NCI-H1417 treated with DMSO at 0.1 percent for 48 hours (cell line): ENCODE measurements around the gene PTPRJ.
"Not testable (repeated sequence)": the region's sequence is repeated elsewhere in the genome, so short reads cannot be mapped to it uniquely, and the experiment has no call there.

Experiments
- DNase-seq: peaks from one replicate; lab custom pipeline; 2025; lab: John Stamatoyannopoulos, UW

Gene PTPRJ

DNA sequence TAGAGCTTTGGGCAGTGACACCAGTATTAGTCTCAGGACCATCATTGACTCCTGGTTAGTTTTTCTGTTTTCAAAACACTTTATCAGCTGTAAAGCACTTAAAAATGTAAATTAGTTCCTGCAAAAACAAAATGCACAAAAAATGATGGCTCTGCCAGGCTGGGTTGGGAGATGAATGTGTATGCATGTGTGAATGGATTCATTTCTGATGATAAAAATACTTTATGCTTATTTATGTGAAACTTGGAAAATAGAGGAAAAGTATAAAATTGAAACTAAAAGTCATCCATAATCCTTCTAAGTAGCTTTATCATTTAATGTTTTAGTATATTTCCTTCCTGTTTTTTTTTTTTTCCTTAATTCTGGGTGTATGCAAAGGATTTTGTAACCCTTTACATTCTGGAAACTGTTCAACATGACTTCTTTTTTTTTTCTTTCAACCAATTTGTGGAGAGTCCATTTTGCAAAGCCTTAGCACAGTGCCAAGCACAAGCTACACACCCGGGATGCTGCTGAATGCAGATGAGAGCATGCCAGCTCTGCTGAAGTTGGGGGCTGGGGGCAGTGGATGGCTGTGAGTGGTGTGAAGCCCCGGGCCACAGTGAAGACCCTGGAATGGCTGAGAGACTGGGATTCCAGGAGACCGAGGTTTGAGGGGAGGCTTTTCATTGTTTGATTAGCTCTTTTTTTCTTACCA lies 37.6 kb downstream of the PTPRJ start:
- DNase-seq: no peak

DNA sequence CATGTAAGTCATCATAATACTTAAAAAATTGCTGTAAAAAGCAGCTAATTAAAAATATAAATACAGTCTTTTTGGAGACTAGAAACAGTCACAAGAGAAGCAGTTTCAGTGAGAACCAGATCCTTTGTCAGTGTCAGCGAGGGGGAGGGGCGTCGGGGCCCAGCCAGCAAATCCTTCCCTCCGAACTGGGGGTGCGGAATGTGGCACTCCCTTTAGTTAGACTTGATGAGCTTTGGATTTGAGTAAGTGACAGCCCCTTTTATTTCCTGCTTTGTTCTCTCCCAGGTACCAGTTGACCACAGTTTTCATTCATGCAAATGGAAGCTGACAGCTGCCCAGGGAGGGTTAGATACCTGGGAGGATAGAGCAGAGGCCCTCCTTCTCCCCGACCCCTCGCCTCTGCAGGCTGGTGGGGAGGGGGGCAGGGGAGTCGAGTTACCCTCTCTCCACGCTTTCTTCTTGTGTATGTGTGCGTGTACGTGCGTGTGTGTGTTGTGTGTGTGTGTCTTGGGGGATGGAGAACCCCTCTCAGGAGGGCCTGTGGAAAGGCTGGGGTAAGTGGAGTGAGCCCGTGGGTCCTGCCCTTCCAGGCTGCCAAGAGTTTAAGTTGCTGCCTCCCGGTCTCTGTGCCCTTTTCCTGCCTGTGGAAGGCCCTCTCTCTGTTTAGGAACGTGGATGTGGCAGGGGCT lies 38.3 kb downstream of the PTPRJ start:
- DNase-seq: no peak

DNA sequence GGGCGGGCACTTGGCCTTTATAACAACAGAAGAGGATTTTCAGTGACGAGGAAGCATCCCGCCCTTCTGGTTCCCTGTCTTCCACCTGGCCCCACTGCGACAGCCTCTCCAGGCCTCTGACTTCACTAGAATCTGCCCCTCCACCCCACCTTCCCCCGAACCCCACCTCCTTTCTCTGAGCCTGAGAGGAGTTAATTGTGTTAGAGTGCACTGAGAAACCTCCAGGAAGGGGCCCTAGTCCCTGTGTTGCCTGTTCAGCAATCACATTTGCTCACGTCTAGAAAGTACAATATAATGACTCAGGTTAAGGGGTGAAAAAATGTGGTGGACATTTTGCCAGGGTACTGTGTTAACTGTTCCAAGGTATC lies 38.8 kb downstream of the PTPRJ start:
- DNase-seq: no peak

DNA sequence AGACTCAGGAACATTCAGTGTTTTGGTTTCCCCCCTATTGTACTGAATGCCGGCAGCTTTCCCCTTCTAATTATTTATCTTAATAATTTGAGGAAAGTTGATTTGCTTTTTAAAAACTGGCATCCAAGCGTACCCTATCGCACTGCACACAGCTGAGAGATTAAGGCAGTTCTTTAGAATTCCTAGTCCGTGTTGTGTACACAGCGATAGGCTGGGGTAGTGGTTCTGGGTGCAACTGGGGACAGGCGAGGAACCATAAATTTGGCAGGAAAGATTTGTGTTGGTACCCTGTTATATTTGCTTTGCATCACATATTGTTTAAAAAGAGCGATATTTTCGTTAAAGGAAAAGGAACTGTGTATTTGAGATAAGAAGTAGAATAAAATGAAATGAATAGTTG lies 39.2 kb downstream of the PTPRJ start:
- DNase-seq: no peak

DNA sequence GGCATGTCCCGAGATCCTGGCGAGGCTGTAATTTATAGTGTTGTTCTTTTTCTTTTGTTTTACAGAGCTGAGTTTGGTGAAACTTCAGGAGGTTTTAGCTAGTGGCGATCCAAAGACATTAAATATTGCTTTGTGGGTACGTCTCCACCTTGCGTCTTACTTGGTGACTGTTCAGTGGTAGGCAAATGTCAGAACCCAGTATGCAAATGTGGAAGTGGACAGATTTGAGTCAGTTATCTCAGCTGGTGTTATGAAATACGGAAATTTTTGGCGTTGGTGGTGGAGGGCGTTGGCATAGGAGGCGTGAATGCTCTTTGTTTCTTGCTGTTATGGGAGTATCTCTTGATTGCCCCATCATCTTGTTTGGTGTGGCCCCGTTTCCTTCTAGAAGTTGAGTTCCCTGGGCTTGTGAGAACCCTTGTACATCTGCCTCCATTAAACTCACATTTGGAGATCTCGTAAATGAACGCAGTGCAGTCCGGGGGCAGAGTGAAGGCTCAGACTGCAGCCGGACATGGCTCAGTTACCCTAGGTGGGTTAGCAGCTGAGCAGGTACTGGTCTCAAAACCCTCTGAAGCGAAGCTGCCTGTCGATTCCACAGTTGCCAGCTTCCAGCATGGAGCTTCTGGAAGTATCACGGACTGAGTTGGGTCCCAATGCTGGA lies 39.9 kb downstream of the PTPRJ start:
- DNase-seq: no peak

DNA sequence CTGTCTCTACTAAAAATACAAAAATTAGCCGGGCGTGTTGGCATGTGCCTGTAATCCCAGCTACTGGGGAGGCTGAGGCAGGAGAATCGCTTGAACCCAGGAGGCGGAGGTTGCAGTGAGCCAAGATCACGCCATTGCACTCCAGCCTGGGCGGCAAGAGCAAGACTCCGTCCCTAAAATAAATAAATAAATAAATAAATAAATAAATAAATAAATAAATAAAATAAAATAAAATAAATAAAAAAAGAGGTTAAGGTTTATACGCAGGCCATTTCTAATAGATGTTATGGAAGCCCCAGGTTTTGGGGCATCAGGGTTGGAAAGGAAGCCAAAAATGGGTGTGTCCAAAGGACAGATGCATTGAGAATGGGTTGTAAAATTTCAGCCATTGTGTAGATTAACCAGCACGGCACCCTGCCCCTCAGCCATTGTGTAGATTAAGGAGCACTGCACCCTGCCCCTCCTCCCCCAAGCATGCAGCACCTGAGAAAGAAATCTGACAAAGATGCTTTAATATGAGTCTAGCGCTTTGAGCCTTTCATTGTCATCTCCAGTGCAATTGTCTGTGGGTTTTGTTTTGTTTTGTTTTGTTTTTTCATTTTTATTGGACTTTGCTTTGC lies 41.0 kb downstream of the PTPRJ start:
- not testable (repeated sequence) for DNase-seq

DNA sequence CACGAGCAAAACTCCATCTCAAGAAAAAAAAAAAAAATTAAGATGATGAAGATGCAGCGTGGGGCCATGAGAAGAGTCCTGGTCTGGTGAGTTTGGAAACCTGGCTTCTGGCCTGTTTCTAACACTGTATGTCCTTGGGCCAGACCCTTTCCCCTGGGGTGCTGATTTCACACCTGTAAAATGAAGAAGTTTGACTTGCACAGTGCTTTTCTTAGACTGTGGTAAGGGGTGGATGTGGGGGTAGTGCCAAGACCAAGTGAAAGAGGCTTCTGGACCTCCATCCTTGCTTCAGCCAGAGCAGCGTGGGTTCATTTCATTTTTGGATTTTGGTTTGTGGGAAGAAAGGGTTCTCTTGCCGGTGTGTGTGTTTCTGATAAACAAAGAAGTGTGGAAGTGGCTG lies 42.1 kb downstream of the PTPRJ start:
- DNase-seq: no peak

DNA sequence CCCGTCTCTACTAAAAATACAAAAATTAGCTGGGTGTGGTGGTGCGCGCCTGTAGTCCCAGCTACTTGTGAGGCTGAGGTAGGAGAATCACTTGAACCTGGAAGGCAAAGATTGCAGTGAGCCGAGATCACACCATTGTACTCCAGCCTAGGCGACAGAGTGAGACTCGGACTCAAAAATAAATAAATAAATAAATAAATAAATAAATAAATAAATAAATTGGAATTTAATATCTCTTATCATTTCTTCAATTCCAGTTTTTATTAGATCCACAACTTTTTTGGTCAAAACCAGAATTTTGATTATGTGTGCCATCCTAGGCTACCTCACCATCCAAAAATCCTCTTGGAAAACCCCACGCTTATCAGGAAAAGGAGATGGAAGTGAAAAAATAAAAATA lies 43.2 kb downstream of the PTPRJ start:
- not testable (repeated sequence) for DNase-seq

DNA sequence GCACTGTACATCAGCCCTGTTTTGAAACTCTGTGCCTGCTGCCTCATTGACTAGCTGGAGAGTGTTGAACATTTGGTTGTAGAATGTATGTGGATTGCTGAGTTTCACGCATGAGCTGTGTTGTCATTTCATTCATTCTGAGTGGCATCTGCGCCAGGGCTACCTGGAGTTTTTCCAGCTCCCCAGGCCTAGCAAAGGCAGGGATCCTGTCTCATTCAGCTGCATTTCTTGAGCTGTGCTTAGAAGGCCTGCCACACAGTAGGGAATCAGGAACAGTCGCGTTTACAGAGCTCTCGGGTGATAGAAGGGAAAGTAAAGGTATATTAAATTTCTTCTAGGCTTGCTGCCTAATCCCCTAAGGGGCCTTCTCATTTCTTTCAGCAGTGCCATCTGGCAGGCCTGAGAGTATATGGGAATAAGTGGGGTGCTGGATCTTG lies 44.3 kb downstream of the PTPRJ start:
- DNase-seq: no peak

DNA sequence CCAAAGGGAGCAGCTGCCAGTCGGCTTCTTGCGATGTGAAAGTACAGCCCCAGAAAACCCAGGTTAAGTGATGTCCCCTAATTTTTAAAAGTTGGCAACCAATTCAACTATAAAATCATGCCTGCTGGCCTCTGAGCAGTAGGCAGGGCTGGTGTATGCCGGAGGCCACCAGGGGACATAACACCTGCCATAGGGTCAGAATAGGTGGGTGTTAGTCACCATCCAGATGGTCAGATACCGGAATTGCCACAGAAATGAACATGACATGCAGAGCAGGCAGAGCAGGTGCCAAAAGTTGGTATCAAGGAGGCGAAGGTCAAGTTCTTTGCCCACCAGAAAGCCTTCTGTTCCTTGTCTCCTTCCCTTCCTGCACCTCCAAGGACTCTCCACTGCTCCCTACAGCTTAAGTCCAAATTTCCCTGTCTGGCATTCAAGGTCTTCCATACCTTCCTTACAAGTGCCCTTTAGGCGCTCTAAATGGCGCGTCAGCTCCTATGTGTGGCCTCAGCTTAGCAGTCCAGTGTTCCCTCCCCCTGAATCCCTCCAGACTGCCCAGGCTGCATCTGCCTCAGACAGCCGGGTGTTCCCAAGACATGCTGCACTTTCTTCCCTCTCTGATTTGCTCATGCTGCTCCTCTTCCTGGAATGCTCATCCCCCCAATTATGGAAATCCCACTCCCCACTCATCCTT lies 45.1 kb downstream of the PTPRJ start:
- DNase-seq: no peak

DNA sequence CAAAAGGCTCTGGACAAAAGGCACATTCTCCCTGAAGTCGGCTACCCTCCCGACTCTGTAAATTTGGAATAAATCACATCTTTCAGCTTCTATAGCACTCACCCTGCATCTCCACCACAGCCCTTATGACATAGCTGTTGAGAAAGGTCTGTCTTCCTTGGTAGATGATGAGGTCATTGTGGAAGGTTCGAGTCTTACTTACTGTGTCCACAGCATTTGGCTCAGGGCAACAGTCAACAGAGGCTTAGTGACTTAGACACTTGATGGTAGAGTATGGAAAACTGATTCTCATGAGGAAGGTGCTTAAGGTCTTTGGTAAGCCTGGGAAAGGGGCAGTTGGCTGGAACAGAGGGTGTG lies 45.6 kb downstream of the PTPRJ start:
- no peak for DNase-seq

DNA sequence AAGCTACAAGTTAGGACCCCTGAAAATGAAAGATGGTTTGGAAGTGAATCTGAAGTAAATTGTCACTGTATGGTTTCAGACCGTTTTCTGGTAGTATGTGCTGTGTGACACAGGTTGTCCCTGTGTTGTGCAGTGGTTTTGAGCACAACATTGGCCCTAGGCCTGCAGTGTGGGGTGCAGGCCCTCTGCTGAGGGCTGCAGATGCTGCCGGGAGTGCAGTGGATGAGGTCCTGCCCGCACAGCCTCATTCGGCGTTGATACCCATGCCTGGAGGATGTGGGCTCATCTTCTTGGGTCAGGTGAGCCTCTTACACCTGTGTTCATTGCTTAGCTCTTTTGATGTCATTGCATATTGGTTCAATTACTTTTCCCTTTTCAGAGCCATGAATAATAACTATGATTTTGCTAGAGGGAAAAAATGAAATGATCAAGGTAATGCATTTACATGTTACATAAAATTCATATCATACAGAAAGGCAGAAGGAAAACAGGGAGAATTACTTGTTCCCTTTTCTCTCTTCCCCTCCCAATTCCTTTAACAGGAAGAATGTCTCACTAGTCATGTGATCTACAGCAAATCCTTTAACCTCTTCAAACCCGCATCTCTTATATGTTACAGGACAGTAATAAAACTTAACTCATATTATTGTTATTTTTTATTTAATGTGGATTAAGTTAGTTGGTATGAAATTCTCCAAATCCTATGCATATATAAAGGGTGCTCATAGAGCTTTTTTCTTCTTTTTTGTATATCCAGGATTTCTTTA lies 48.7 kb downstream of the PTPRJ start:
- DNase-seq: no peak

DNA sequence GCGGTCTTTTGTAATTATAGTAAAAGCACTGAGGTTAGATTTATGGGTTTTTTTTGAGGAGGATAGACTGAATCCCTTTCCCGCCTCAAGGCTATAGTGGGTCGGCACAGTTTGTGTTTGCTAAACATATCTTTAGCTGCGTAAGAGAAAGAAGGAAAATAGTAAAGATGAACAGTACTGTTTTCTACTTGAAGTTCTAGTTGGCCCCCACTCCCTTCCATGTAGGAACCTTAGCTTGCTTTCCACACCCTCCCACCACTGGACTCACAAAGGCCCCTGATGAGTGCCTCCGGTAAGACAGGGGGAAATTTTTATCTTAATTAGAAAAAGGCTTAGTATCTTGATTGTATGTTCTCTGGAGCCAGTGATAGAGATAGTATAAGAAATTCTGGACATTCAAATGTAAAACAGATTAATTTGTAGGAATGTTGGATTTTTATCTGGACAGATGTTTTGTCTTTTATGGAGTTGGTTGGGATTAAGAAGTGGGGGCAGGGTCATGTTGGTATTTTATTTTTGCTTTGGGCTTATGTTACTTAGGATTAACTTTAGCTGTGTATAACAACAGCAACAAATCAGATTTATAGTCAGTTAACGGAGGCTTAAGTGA lies 49.4 kb downstream of the PTPRJ start:
- no peak for DNase-seq

DNA sequence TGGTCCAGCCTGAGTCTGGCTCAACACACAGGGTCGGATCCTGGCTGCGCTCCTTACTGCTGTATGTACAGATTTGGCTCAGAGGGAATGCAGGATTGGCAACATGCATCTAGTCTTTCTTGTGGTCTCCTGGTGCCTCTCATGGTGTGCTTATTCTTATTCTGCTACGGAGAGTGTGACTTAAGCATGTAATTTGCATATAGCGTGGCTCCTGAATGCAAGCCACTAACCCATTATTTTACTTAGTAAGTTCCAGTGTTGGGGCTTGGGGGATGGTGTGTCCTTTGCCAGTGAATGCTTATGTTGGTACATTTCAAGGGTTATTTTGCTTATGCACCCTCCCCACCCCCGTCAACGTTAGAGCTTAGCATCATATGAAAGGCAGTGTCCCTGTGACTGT lies 51.2 kb downstream of the PTPRJ start:
- no peak for DNase-seq

DNA sequence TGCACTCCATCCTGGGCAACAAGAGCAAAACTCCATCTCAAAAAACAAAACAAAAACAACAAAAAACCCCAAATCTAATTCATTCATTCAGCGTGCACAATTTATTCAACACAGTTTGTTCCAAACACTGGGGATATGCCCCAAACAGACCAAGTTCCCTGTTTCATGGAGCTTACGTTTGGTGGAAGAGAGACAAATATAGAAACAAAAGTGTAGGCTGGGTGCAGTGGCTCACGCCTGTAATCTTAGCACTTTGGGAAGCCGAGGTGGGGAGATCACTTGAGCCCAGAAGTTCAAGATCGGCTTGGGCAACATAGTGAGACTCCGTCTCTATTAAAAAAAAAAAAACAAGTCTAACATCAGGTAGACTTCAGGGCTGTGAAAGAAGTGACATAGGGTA lies 52.4 kb downstream of the PTPRJ start:
- DNase-seq: no peak

DNA sequence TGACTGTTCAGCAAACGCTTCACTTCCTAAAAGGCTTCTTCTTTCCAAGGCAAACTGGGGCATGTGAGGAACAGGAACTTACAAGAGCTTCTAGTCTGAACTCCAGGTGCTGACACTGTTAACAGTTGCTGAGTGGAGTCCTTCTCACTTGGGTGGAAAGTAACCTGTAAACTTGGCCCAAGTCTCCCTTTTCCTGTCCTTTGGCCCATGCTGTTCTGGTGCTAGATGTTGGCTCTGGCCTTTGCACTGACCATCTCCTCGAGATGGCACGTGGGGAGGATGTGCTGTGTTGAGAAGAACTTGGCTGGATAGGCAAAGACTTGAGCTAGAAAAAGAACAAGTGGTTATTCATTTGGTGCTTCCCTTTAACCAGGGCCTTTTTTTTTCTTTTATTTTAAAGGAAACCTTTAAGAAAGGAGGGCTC lies 53.6 kb downstream of the PTPRJ start:
- DNase-seq: no peak

DNA sequence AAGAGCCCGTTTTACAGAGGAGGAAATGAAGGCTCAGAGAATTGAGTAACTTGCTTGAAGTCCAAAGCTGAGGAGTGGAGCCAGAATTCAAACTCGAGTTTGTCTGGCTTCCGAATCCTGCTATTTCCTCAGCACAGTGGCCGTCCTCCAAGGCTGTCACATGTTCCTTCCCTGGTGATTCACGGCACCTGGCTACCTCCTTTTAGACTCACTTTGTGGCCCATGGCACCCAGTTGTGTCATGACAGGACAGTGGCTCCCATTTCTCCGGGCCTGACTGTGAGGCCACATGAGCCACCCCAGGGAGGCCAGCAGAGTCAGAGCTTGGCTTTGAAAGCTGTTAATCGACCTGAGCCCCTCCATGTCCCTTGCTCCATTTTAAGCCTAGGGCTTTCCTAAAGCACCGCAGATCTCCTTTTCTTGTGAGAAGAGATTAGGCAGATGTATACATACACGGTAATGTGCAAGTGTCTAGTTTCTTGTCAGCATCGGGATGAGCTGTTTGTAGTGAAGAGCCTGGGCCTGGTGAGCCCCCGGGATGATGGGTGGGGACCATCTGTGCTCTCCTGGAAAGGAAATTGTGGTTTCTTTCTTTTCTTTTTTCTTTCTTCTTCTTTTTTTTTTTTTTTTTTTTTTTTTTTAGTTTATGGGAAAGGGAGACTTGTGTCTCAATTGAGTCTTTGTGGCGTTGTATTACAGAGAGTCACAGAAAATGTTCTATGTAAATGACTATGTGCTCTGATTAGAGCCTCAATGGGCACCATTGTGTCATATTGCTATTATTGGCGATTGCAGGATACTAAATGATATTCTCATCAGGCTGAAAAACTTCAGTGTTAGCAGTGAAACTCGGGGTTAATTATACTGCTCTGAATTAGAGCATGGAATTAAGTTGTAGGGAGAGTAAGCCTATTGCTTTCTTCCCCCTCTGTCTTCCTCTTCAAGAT lies 54.8 kb downstream of the PTPRJ start:
- no peak for DNase-seq

DNA sequence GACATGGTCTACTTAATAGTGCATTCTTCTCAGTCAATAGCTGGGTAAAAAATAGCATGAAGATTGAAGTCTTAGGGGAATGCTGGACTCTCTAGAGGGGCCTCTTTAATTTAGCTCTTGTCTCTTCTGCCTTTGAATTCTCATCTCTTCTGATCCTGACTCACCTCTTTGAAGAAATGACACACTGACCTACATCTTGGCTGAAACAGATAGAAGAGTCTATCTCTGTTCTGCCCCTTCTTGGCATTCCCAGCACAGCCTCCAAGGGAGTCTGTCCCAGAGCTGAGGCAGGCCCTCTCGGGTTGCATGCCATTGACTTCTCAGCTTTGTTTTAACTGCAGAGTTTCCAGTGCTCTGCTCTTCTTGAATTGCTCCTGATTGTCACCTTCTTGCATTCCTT lies 55.7 kb downstream of the PTPRJ start:
- DNase-seq: no peak

DNA sequence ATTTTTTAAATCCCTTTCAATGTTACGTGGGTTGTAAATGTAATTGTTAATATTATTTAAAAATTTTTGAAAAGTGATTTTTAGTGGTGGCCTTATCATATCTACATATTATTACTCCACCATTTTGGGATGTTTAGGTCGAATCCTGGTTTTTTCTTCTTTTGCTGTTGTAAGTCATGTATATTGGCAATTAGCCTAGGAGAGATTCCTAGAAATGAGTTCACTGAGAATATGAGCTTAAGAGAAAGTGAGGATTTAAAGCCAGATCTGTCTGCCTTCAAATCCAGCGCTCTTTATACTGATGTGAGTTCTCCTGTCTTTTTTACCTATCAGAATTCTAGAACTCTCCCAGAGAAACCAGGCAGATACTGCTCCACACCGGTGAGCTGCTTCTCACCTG lies 56.1 kb downstream of the PTPRJ start:
- DNase-seq: no peak
